Activated CD4-positive, alpha-beta T cell treated with anti-CD3 and anti-CD28 coated beads, Interleukin-2, Interleukin-4, amounts not matched to agents 100 ng/mL and 50 ng/mL, durations not matched to agents 16 hours and 8 hours (primary cell): ENCODE data around the gene STOX1.
A peak's percentile ranks its signal among the peaks of the same experiment; 100 is the strongest.
"Not testable (repeated sequence)": the region's sequence is repeated elsewhere in the genome, so short reads cannot be mapped to it uniquely, and the experiment has no call there.

Experiments used
- DNase-seq: peaks from one replicate; pipeline ENCODE4 v3.0.0-alpha.2; 2020; ENCODE audit warnings: low spot score

Gene STOX1

GRCh38 chr10:68826764-68827591, at the start of gene STOX1:
TSS of gene STOX1 (plus strand) at chr10:68827531. CDS start at chr10:68827624, 93 bp downstream.
- peak; percentile 52 for DNase-seq

GRCh38 chr10:68781613-68782574, 45.4 kb upstream of the STOX1 start:
- DNase-seq: no peak

- DNase-seq: no peak
Observed at GRCh38 chr10:68784476-68784875, 42.9 kb upstream of the STOX1 start.

GRCh38 chr10:68787813-68788212, 39.5 kb upstream of the STOX1 start:
- peak; percentile 51 for DNase-seq

GRCh38 chr10:68790476-68790875, 36.9 kb upstream of the STOX1 start:
- DNase-seq: no peak

- no peak for DNase-seq
Observed at GRCh38 chr10:68792115-68792514, 35.2 kb upstream of the STOX1 start.

GRCh38 chr10:68795886-68796532, 31.3 kb upstream of the STOX1 start:
- DNase-seq: no peak

GRCh38 chr10:68796605-68797004, 30.7 kb upstream of the STOX1 start:
- DNase-seq: no peak

- no peak for DNase-seq
Observed at GRCh38 chr10:68800211-68800610, 27.1 kb upstream of the STOX1 start.

GRCh38 chr10:68804692-68805091, 22.6 kb upstream of the STOX1 start:
- DNase-seq: no peak

- not testable (repeated sequence) for DNase-seq
Observed at GRCh38 chr10:68810830-68811229, 16.5 kb upstream of the STOX1 start.

- no peak for DNase-seq
Observed at GRCh38 chr10:68811314-68812009, 15.9 kb upstream of the STOX1 start.

- DNase-seq: no peak
Observed at GRCh38 chr10:68812420-68812819, 14.9 kb upstream of the STOX1 start.

- DNase-seq: no peak
Observed at GRCh38 chr10:68813559-68813958, 13.8 kb upstream of the STOX1 start.

- DNase-seq: no peak
Observed at GRCh38 chr10:68816796-68817412, 10.4 kb upstream of the STOX1 start.

GRCh38 chr10:68820359-68820758, 7.0 kb upstream of the STOX1 start:
- DNase-seq: not testable (repeated sequence)

GRCh38 chr10:68822626-68823025, 4.7 kb upstream of the STOX1 start:
- DNase-seq: not testable (repeated sequence)

- DNase-seq: not testable (repeated sequence)
Observed at GRCh38 chr10:68827592-68827959, 245 bp downstream of the STOX1 start.

- not testable (repeated sequence) for DNase-seq
Observed at GRCh38 chr10:68828083-68828601, 811 bp downstream of the STOX1 start.

- DNase-seq: no peak
Observed at GRCh38 chr10:68828833-68829232, 1.5 kb downstream of the STOX1 start.

GRCh38 chr10:68829521-68829920, 2.2 kb downstream of the STOX1 start:
- no peak for DNase-seq
